Endothelial cell (in vitro differentiated cells): ENCODE data around the gene RAB34. TPM values are rescaled to one million over a fixed set of nuclear protein-coding genes. Genes with fewer than 3 reads are reported as not detected.

Source experiments
- DNase-seq: peaks from one replicate; pipeline ENCODE4 v3.0.0; 2021; ENCODE audit warnings: low spot score
- H3K27ac Mint-ChIP-seq: one replicate; pipeline ENCODE4 v1.8.0; 2021; ENCODE audit warnings: mixed read lengths, inconsistent platforms; ENCODE audit not compliant: unreplicated experiment
- H3K27me3 Mint-ChIP-seq: one replicate; pipeline ENCODE4 v1.8.0; 2021; ENCODE audit warnings: mild to moderate bottlenecking, moderate library complexity, mixed read lengths, inconsistent platforms; ENCODE audit not compliant: unreplicated experiment
- H3K36me3 Mint-ChIP-seq: one replicate; pipeline ENCODE4 v1.8.0; 2021; ENCODE audit warnings: mild to moderate bottlenecking, low read depth, mixed read lengths, inconsistent platforms; ENCODE audit not compliant: unreplicated experiment
- H3K4me1 Mint-ChIP-seq: one replicate; pipeline ENCODE4 v1.8.0; 2021; ENCODE audit warnings: mild to moderate bottlenecking, mixed read lengths, inconsistent platforms; ENCODE audit not compliant: unreplicated experiment
- H3K4me3 Mint-ChIP-seq: one replicate; pipeline ENCODE4 v1.8.0; 2021; ENCODE audit warnings: mild to moderate bottlenecking, mixed read lengths, inconsistent platforms; ENCODE audit not compliant: unreplicated experiment
- H3K9me3 Mint-ChIP-seq: one replicate; pipeline ENCODE4 v1.8.0; 2021; ENCODE audit warnings: mixed read lengths, inconsistent platforms; ENCODE audit not compliant: unreplicated experiment
- total RNA-seq: library from RNA; stranded (reverse); fragmentation: NEBNext Ultra II Directional; extraction: Animal tissue kit (Norgen Biotek cat#: 25700); gene quantifications from one replicate; pipeline ENCODE4 v1.2.1, GENCODE V29; 2021; ENCODE audit not compliant: unreplicated experiment
- TF ChIP-seq, protein P1 (sequence below): fragments of 200-600 bp; sonication (generic); IDR thresholded peaks from one replicate; pipeline ENCODE4 v1.5.0; 2021; ENCODE audit warnings: antibody characterized with exemption; ENCODE audit not compliant: unreplicated experiment

Gene RAB34
- total RNA-seq, 1 donor from 2014 or later, result 72.0 TPM

DNA sequence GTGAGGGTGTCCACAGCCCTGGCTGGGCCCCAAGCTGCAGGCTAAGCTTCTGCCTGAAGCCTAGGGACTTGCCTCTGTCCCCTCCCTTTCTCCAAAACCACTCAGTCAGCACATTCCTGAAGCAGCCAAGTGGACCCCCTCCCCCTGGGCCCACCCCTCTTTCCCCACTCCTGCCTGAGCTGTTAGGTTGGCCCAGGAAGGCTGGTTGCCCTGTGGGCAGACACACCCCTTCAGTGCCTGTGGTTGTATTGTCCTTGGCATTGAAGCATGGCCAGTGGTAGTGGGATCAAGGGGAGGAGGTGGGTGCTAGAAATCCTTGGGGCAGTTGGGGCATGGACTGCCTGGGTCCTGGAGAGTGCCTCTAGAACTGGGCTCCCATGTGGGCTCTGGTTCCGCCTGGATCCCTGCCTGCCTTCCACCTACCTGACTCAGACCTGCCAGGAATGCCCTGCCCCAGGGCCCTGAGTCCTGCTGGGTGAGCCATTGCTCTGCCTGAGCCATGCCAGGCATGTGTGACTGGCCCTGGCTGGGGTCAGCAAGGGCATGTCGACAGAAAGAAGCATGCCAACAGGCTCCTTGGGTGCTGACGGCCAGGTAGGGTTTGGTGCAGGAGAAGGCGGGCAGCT, 28.2 kb upstream of the RAB34 start:
- peaks cover 14% of the 10 kb centered on the region for H3K27me3 Mint-ChIP-seq
- peaks cover 8% of the 10 kb centered on the region for H3K36me3 Mint-ChIP-seq
- H3K4me1 Mint-ChIP-seq, result peaks cover 35% of the 10 kb centered on the region
- TF ChIP-seq, protein P1, sequence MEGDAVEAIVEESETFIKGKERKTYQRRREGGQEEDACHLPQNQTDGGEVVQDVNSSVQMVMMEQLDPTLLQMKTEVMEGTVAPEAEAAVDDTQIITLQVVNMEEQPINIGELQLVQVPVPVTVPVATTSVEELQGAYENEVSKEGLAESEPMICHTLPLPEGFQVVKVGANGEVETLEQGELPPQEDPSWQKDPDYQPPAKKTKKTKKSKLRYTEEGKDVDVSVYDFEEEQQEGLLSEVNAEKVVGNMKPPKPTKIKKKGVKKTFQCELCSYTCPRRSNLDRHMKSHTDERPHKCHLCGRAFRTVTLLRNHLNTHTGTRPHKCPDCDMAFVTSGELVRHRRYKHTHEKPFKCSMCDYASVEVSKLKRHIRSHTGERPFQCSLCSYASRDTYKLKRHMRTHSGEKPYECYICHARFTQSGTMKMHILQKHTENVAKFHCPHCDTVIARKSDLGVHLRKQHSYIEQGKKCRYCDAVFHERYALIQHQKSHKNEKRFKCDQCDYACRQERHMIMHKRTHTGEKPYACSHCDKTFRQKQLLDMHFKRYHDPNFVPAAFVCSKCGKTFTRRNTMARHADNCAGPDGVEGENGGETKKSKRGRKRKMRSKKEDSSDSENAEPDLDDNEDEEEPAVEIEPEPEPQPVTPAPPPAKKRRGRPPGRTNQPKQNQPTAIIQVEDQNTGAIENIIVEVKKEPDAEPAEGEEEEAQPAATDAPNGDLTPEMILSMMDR, result no peak
- no peaks in the 10 kb centered on the region for H3K9me3 Mint-ChIP-seq
- peak overlapping the region; percentile 75 for H3K27ac Mint-ChIP-seq
- no peak for DNase-seq
- peak overlapping the region; percentile 94 for H3K4me3 Mint-ChIP-seq

DNA sequence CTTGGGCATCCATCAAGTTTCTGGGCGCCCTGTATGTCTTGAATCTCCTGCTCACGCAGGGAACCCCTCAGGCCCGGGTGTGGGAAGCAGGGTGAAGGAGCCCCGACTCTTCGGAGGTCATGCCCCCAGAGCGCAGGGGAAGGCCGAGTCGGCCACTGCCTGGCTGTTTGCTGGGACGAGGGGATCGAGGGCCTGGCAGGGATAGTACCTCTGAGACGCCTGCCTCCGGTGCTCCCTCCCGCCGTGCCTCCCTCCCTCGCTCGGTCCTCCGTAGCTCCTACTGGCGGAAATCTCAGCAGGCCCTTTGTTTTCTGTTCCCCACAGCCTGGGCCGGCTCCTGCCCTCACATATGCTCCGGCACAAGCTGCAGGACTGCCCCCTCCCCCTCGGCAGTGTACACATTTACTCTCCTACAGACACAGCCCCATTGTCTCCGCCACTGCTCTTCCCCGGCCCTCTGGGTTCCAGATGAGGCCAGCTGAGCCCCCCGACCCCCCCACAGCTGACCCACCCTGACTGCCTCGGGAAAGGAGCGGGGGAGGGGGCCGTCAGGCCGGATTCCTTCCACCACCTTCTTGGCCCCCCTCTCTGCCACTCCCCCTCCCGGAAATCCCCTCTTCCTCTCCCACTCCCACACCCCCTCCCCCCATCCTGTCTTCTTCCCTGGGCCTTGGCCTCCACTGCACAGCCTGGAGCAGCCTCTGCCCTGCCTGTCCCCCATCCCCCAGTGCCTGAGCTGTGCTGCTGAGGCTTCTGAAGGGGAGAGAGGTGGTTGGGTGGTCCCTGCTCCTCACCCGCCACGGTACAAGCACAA, 27.5 kb upstream of the RAB34 start:
- TF ChIP-seq, protein P1, result no peak
- Mint-ChIP-seq H3K4me1 (peaks cover 30% of the 10 kb centered on the region), H3K36me3 (peaks cover 8% of the 10 kb centered on the region), H3K27ac (peak overlapping the region; percentile 94), H3K9me3 (no peaks in the 10 kb centered on the region), H3K27me3 (peaks cover 14% of the 10 kb centered on the region), H3K4me3 (peak overlapping the region; percentile 94)
- DNase-seq, result peak; percentile 72

GRCh38 chr17:28744104-28744971, 26.7 kb upstream of the RAB34 start:
- H3K9me3 Mint-ChIP-seq, result no peaks in the 10 kb centered on the region
- DNase-seq, result peak; percentile 86
- H3K27me3 Mint-ChIP-seq, result peaks cover 14% of the 10 kb centered on the region
- H3K27ac Mint-ChIP-seq, result peak overlapping the region; percentile 94
- TF ChIP-seq, protein P1, result no peak
- peaks cover 8% of the 10 kb centered on the region for H3K36me3 Mint-ChIP-seq
- H3K4me3 Mint-ChIP-seq, result peak overlapping the region; percentile 94
- H3K4me1 Mint-ChIP-seq, result peaks cover 25% of the 10 kb centered on the region

GRCh38 chr17:28743243-28744103, 25.8 kb upstream of the RAB34 start, which contains the start of gene TRAF4:
Gene TRAF4, plus strand, starts transcription at chr17:28744011. Its CDS starts 102 bp downstream, at chr17:28744113.
- no peaks in the 10 kb centered on the region for H3K9me3 Mint-ChIP-seq
- H3K27ac Mint-ChIP-seq, result peak within 1 kb of the TSS; percentile 94
- peaks cover 9% of the 10 kb centered on the region for H3K36me3 Mint-ChIP-seq
- peaks cover 25% of the 10 kb centered on the region for H3K4me1 Mint-ChIP-seq
- H3K27me3 Mint-ChIP-seq, result peaks cover 11% of the 10 kb centered on the region
- DNase-seq, result peak; percentile 77
- TF ChIP-seq, protein P1, result no peak
- peak within 1 kb of the TSS; percentile 94 for H3K4me3 Mint-ChIP-seq
